H1 (cell line): ENCODE data around the gene FCGR2B. TPM values are rescaled to one million over a fixed set of nuclear protein-coding genes. Genes with fewer than 3 reads are reported as not detected.
A peak's percentile ranks its signal among the peaks of the same experiment; 100 is the strongest.

Source experiments
- CBX8 ChIP-seq: fragments of 300-800, 300-1000 bp; sonication (generic); IDR thresholded peaks from 2 replicates; pipeline ENCODE4 v1.7.1; 2016; ENCODE audit warnings: low read depth, low read length, borderline replicate concordance
- POLR2A ChIP-seq, 2 experiments: IDR thresholded peaks; 1 replicate in 1 of 2; 2 replicates in 1 of 2; pipeline ENCODE4 v1.6.1; 2011; ENCODE audit warnings: low read depth in 2 of 2, low read length in 2 of 2, mild to moderate bottlenecking in 2 of 2; ENCODE audit errors: control extremely low read depth in 1 of 2
- RFX5 ChIP-seq: IDR thresholded peaks from 2 replicates; pipeline ENCODE4 v1.6.1; 2011; ENCODE audit warnings: low read depth, low read length, improper control_type of control experiment, borderline replicate concordance
- RXRA ChIP-seq: IDR thresholded peaks from 2 replicates; pipeline ENCODE4 v1.6.1; 2011; ENCODE audit warnings: low read depth, mild to moderate bottlenecking, low read length, moderate library complexity; ENCODE audit not compliant: insufficient read depth
- SIN3A ChIP-seq, 2 experiments: IDR thresholded peaks in 1 of 2; conservative IDR thresholded peaks in 1 of 2; 2 replicates each; pipeline ENCODE4 v1.6.1; 2011 to 2012; ENCODE audit warnings: low read length in 2 of 2, improper control_type of control experiment in 1 of 2, low read depth in 1 of 2, mild to moderate bottlenecking in 1 of 2
- TEAD4 ChIP-seq: IDR thresholded peaks from 2 replicates; pipeline ENCODE4 v1.6.1; 2012; ENCODE audit warnings: low read depth, low read length, inconsistent platforms, mixed read lengths
- ZNF274 ChIP-seq: IDR thresholded peaks from 2 replicates; pipeline ENCODE4 v1.7.0; 2012; ENCODE audit warnings: low read length, borderline replicate concordance; ENCODE audit errors: extremely low read depth
- polyA plus RNA-seq, 7 experiments: library from polyadenylated mRNA; depleted of rRNA in 3 of 7; stranded (reverse) in 5 of 7; unstranded in 2 of 7; fragments of >200 nt in 5 of 7; fragments of 200-250 nt in 2 of 7; gene quantifications; 1 replicate in 5 of 7; 2 replicates in 1 of 7; 4 replicates in 1 of 7; pipeline versions ENCODE4 v1.2.1 to v1.2.3, GENCODE V29; 2011 to 2013; ENCODE audit warnings: missing spikeins in 2 of 7, mixed read lengths in 2 of 7
- total RNA-seq: library from RNA; stranded (reverse); fragmentation: NEBNext Ultra II Directional; extraction: Animal tissue kit (Norgen Biotek cat#: 25700); gene quantifications from 2 replicates; pipeline ENCODE4 v1.2.1, GENCODE V29; 2021

Gene FCGR2B
- total and polyA plus RNA-seq, 2 of the 8 experiments (the other 6 are each of a cell fraction or from before 2014, with no cell fraction given), result 0.05 TPM; not detected in 1

GRCh38 chr1:161725908-161726472 is 63.0 kb downstream of the FCGR2B start (continued):
- TF ChIP-seq ZNF274, result no peak
- no peak for TF ChIP-seq POLR2A (IDR thresholded peaks at IDR 0.05; ENCODE audit: control extremely low read depth in 1 of 2, low read depth in 2 of 2, low read length in 2 of 2)
- no peak; a peak in 1 of 4 replicates for TF ChIP-seq SIN3A (conservative IDR thresholded peaks at IDR 0.05 in 1 of 2, IDR thresholded peaks at IDR 0.05 in 1 of 2; ENCODE audit: low read depth in 1 of 2, low read length in 2 of 2)
- no peak for TF ChIP-seq RFX5
- TF ChIP-seq CBX8, result no peak
- TF ChIP-seq TEAD4, result peak; percentile 77
- no peak for TF ChIP-seq RXRA
